ENCODE results near the gene VPS45.

VPS45 gene

DNA sequence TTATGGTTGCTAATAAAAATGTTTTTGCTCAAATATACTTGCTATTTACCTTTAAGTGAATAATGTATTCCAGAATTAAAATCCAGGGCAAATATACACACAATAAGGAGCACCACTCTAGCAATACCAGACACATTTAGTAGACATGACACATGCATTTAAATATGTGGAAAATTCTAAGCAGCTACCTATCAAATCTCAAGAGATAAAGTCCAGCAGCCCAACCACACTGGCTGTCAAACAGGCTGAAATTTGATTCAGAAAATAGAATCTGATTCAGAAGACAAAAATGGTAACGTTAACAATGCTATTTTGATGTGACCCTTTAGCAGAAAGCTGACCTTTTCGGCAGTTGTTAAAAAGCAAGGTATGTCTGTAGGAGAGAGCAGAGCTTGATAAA, 124.4 kb downstream of the VPS45 start:
- DNase-seq (ENCODE audit: low spot score), result no peak

DNA sequence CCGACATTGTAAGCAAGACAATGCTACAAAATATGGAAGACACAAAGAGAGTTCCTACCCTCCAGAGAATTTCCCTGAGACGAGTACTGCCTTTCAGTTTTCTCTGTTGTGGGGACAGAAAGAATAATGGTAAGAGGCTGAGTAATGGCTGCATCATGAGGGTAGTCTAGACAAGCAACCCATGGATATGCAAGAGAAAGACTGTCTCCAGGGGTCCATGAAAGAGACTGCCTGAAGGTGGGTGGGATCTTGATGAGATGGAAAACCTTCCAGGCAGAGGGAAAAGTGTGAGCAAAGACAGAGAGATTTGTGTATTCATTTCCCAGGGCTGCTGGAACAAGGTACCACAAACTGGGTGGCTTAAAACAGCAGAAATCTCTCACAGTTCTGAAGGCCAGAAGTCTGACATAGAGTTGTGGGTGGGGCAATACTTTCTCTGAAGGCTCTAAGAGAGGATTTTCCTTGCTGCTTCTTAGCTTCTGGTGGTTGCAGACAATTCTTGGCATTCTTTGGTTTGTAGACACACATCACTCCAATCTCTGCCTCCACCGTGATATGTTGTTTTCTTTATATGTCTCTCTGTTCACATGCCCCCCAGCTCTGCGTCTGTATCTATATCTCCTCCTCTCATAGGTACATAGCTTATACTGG, 126.9 kb downstream of the VPS45 start:
- DNase-seq (ENCODE audit: low spot score), result no peak
